Spleen (tissue), 7 donors: ENCODE measurements around the gene RDH12.

Source experiments
- POLR2A ChIP-seq, 3 donors: fragments of 450-650 bp; IDR thresholded peaks; one replicate each; pipeline ENCODE4 v1.5.1; 2017; ENCODE audit warnings: antibody characterized with exemption in 3 of 3, mild to moderate bottlenecking in 1 of 3
- TF ChIP-seq, protein P1 (sequence below), 11 experiments: fragments of 200-600 bp in 7 of 11; fragments of 450-650 bp in 4 of 11; sonication (generic) in 4 of 11; IDR thresholded peaks in 8 of 11; conservative IDR thresholded peaks in 3 of 11; 1 replicate in 7 of 11; 2 replicates in 4 of 11; pipeline versions ENCODE4 v1.4.0 to v1.8.0; 2016 to 2021; ENCODE audit warnings: antibody characterized with exemption in 11 of 11, inconsistent platforms in 4 of 11, mild to moderate bottlenecking in 1 of 11
- donor health status: DM: no; HTN: no; CAD: no; lungs with moderate emphysema.
- donor health status: DM: no; HTN: no; CAD: no.
- donor health status: DM: no; HTN: no; CAD: no.

GRCh38 chr14:67674139-67674479 lies 27.6 kb upstream of the RDH12 start:
- TF ChIP-seq, protein P1, sequence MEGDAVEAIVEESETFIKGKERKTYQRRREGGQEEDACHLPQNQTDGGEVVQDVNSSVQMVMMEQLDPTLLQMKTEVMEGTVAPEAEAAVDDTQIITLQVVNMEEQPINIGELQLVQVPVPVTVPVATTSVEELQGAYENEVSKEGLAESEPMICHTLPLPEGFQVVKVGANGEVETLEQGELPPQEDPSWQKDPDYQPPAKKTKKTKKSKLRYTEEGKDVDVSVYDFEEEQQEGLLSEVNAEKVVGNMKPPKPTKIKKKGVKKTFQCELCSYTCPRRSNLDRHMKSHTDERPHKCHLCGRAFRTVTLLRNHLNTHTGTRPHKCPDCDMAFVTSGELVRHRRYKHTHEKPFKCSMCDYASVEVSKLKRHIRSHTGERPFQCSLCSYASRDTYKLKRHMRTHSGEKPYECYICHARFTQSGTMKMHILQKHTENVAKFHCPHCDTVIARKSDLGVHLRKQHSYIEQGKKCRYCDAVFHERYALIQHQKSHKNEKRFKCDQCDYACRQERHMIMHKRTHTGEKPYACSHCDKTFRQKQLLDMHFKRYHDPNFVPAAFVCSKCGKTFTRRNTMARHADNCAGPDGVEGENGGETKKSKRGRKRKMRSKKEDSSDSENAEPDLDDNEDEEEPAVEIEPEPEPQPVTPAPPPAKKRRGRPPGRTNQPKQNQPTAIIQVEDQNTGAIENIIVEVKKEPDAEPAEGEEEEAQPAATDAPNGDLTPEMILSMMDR (IDR thresholded peaks at IDR 0.05 in 8 of 11, conservative IDR thresholded peaks at IDR 0.05 in 3 of 11), result peak in 7 of 11 experiments; percentile 3 to 43 (median 22)
- TF ChIP-seq POLR2A (IDR thresholded peaks at IDR 0.05), result no peak
